Mesendoderm (in vitro differentiated cells): ENCODE data around the gene MAPKBP1.

Experiments used
- DNase-seq: peaks from one replicate; pipeline ENCODE4 v3.0.0; 2013
- H2AK5ac ChIP-seq: 2 replicates; pipeline ENCODE4 v1.6.1; 2013; ENCODE audit warnings: low read length, inconsistent platforms
- H2BK120ac ChIP-seq: 2 replicates; pipeline ENCODE4 v1.6.1; 2013; ENCODE audit warnings: low read depth, mild to moderate bottlenecking, low read length, moderate library complexity, mixed read lengths
- H2BK15ac ChIP-seq: replicated peaks from 2 replicates; pipeline ENCODE4 v1.6.1; 2013; ENCODE audit warnings: low read depth, mild to moderate bottlenecking, moderate library complexity
- H2BK5ac ChIP-seq: 2 replicates; pipeline ENCODE4 v1.6.1; 2013; ENCODE audit warnings: low read length, inconsistent platforms
- H3K18ac ChIP-seq: 2 replicates; pipeline ENCODE4 v1.6.1; 2013; ENCODE audit warnings: mild to moderate bottlenecking, low read length, mixed read lengths
- H3K23ac ChIP-seq: one replicate; pipeline ENCODE4 v1.6.1; 2013; ENCODE audit warnings: low read length
- H3K27ac ChIP-seq: 2 replicates; pipeline ENCODE4 v1.5.1; 2013; ENCODE audit warnings: low read depth, mild to moderate bottlenecking, inconsistent platforms, low read length, moderate library complexity
- H3K27me3 ChIP-seq: 2 replicates; pipeline ENCODE4 v1.6.1; 2013; ENCODE audit warnings: low read length, control low read depth, mild to moderate bottlenecking, inconsistent platforms; ENCODE audit not compliant: insufficient read depth, poor library complexity
- H3K36me3 ChIP-seq: 2 replicates; pipeline ENCODE4 v1.6.1; 2013; ENCODE audit warnings: low read length, inconsistent platforms; ENCODE audit not compliant: control insufficient read depth, insufficient read depth
- H3K4ac ChIP-seq: one replicate; pipeline ENCODE4 v1.6.1; 2013; ENCODE audit warnings: low read depth, mild to moderate bottlenecking, low read length, moderate library complexity
- H3K4me1 ChIP-seq: 2 replicates; pipeline ENCODE4 v1.6.1; 2013; ENCODE audit warnings: low read depth, low read length, inconsistent platforms; ENCODE audit not compliant: control insufficient read depth
- H3K4me2 ChIP-seq: 2 replicates; pipeline ENCODE4 v1.6.1; 2013; ENCODE audit warnings: low read length
- H3K4me3 ChIP-seq: 2 replicates; pipeline ENCODE4 v1.5.1; 2013; ENCODE audit warnings: mild to moderate bottlenecking, low read length
- H3K56ac ChIP-seq: one replicate; pipeline ENCODE4 v1.6.1; 2013; ENCODE audit warnings: low read length
- H3K79me1 ChIP-seq: 2 replicates; pipeline ENCODE4 v1.6.1; 2013; ENCODE audit warnings: low read length, inconsistent platforms
- H3K79me2 ChIP-seq: 2 replicates; pipeline ENCODE4 v1.6.1; 2013; ENCODE audit warnings: mild to moderate bottlenecking, low read length; ENCODE audit not compliant: control insufficient read depth, insufficient read depth
- H3K9ac ChIP-seq: 2 replicates; pipeline ENCODE4 v1.6.1; 2013; ENCODE audit warnings: low read length, inconsistent platforms
- H4K5ac ChIP-seq: one replicate; pipeline ENCODE4 v1.6.1; 2013; ENCODE audit warnings: low read length
- H4K8ac ChIP-seq: one replicate; pipeline ENCODE4 v1.6.1; 2013; ENCODE audit warnings: low read depth, mild to moderate bottlenecking, control low read depth, low read length, moderate library complexity
- WGBS: extraction: QIAGEN DNeasy Blood & Tissue Kit; methylation state at CpG from one replicate; pipeline ENCODE4 v1.1.7; 2013; ENCODE audit warnings: low lambda C conversion rate, missing lambda C conversion rate; ENCODE audit not compliant: insufficient coverage; ENCODE audit errors: extremely low coverage; 5-methylcytosine and 5-hydroxymethylcytosine counted together

Gene MAPKBP1

GRCh38 chr15:41806291-41807181 is 32.3 kb downstream of the MAPKBP1 start:
- Histone ChIP-seq H3K23ac (no peak overlapping the region), H3K9ac (no peak overlapping the region), H3K4me1 (no peaks in the 10 kb centered on the region), H2AK5ac (no peak overlapping the region), H3K27ac (no peak overlapping the region), H3K4ac (no peak overlapping the region), H4K5ac (no peak overlapping the region), H2BK5ac (no peak overlapping the region), H3K79me1 (no peaks in the 10 kb centered on the region), H3K79me2 (no peaks in the 10 kb centered on the region), H3K27me3 (no peaks in the 10 kb centered on the region), H4K8ac (no peak overlapping the region), H2BK120ac (no peak overlapping the region), H3K56ac (no peak overlapping the region), H2BK15ac (no peak overlapping the region), H3K36me3 (no peaks in the 10 kb centered on the region), H3K18ac (no peak overlapping the region), H3K4me3 (no peak overlapping the region), H3K4me2 (no peak overlapping the region)
- WGBS = no CpG with 5 or more reads among the region's 10 CpGs
- DNase-seq = no peak

- H3K36me3 ChIP-seq = no peaks in the 10 kb centered on the region
- WGBS = no CpG with 5 or more reads among the region's 2 CpGs
- H3K27me3 ChIP-seq = no peaks in the 10 kb centered on the region
- no peaks in the 10 kb centered on the region for H3K4me1 ChIP-seq
- no peak overlapping the region for H2BK120ac ChIP-seq
- H3K9ac ChIP-seq = no peak overlapping the region
- no peak overlapping the region for H3K56ac ChIP-seq
- H4K5ac ChIP-seq = no peak overlapping the region
- no peaks in the 10 kb centered on the region for H3K79me1 ChIP-seq
- no peak overlapping the region for H2BK15ac ChIP-seq
- no peak overlapping the region for H3K4ac ChIP-seq
- no peak overlapping the region for H3K23ac ChIP-seq
- H3K79me2 ChIP-seq = no peaks in the 10 kb centered on the region
- DNase-seq = peak; percentile 37
- H3K18ac ChIP-seq = no peak overlapping the region
- no peak overlapping the region for H4K8ac ChIP-seq
- no peak overlapping the region for H2BK5ac ChIP-seq
- no peak overlapping the region for H3K27ac ChIP-seq
- no peak overlapping the region for H3K4me2 ChIP-seq
- no peak overlapping the region for H3K4me3 ChIP-seq
- H2AK5ac ChIP-seq = no peak overlapping the region
Measured at GRCh38 chr15:41809121-41809520, 34.8 kb downstream of the MAPKBP1 start.

- Histone ChIP-seq H3K56ac (no peak overlapping the region), H4K8ac (no peak overlapping the region), H3K4me2 (no peak overlapping the region), H3K23ac (no peak overlapping the region), H4K5ac (no peak overlapping the region), H3K18ac (no peak overlapping the region), H3K79me1 (no peaks in the 10 kb centered on the region), H3K36me3 (no peaks in the 10 kb centered on the region), H3K4me3 (no peak overlapping the region), H2BK5ac (no peak overlapping the region), H2BK15ac (no peak overlapping the region), H2AK5ac (no peak overlapping the region), H3K4ac (no peak overlapping the region), H3K4me1 (no peaks in the 10 kb centered on the region), H3K27ac (no peak overlapping the region), H3K27me3 (no peaks in the 10 kb centered on the region), H2BK120ac (no peak overlapping the region), H3K9ac (no peak overlapping the region), H3K79me2 (no peaks in the 10 kb centered on the region)
- DNase-seq = no peak
- WGBS = no CpG with 5 or more reads among the region's 12 CpGs
Measured at GRCh38 chr15:41809526-41810220, 35.4 kb downstream of the MAPKBP1 start.

GRCh38 chr15:41810651-41811431 is 36.6 kb downstream of the MAPKBP1 start:
- Histone ChIP-seq H3K23ac (no peak overlapping the region), H2AK5ac (no peak overlapping the region), H3K4ac (no peak overlapping the region), H3K18ac (no peak overlapping the region), H2BK120ac (no peak overlapping the region), H3K27me3 (no peaks in the 10 kb centered on the region), H3K4me2 (no peak overlapping the region), H2BK5ac (no peak overlapping the region), H3K79me1 (no peaks in the 10 kb centered on the region), H3K4me3 (no peak overlapping the region), H3K27ac (no peak overlapping the region), H3K9ac (no peak overlapping the region), H3K4me1 (no peaks in the 10 kb centered on the region), H4K5ac (no peak overlapping the region), H2BK15ac (no peak overlapping the region), H3K56ac (no peak overlapping the region), H3K79me2 (no peaks in the 10 kb centered on the region), H4K8ac (no peak overlapping the region), H3K36me3 (no peaks in the 10 kb centered on the region)
- no CpG with 5 or more reads among the region's 5 CpGs for WGBS
- no peak for DNase-seq

GRCh38 chr15:41811432-41812195 is 37.3 kb downstream of the MAPKBP1 start:
- no peak overlapping the region for H3K23ac ChIP-seq
- H3K79me2 ChIP-seq = no peaks in the 10 kb centered on the region
- no peak overlapping the region for H3K9ac ChIP-seq
- no peak overlapping the region for H4K5ac ChIP-seq
- no peak overlapping the region for H2BK5ac ChIP-seq
- peak; percentile 84 for DNase-seq
- H3K79me1 ChIP-seq = no peaks in the 10 kb centered on the region
- no peak overlapping the region for H2BK120ac ChIP-seq
- no peak overlapping the region for H3K4me3 ChIP-seq
- no peak overlapping the region for H2BK15ac ChIP-seq
- no peak overlapping the region for H3K4me2 ChIP-seq
- no peaks in the 10 kb centered on the region for H3K4me1 ChIP-seq
- no peak overlapping the region for H3K27ac ChIP-seq
- H3K27me3 ChIP-seq = no peaks in the 10 kb centered on the region
- H3K56ac ChIP-seq = no peak overlapping the region
- no peak overlapping the region for H4K8ac ChIP-seq
- WGBS = no CpG with 5 or more reads among the region's 18 CpGs
- no peaks in the 10 kb centered on the region for H3K36me3 ChIP-seq
- H3K4ac ChIP-seq = no peak overlapping the region
- no peak overlapping the region for H3K18ac ChIP-seq
- H2AK5ac ChIP-seq = no peak overlapping the region
